ENCODE results near the gene UQCRC1.
"Not testable (repeated sequence)": the region's sequence is repeated elsewhere in the genome, so short reads cannot be mapped to it uniquely, and the experiment has no call there.

UQCRC1 gene

DNA sequence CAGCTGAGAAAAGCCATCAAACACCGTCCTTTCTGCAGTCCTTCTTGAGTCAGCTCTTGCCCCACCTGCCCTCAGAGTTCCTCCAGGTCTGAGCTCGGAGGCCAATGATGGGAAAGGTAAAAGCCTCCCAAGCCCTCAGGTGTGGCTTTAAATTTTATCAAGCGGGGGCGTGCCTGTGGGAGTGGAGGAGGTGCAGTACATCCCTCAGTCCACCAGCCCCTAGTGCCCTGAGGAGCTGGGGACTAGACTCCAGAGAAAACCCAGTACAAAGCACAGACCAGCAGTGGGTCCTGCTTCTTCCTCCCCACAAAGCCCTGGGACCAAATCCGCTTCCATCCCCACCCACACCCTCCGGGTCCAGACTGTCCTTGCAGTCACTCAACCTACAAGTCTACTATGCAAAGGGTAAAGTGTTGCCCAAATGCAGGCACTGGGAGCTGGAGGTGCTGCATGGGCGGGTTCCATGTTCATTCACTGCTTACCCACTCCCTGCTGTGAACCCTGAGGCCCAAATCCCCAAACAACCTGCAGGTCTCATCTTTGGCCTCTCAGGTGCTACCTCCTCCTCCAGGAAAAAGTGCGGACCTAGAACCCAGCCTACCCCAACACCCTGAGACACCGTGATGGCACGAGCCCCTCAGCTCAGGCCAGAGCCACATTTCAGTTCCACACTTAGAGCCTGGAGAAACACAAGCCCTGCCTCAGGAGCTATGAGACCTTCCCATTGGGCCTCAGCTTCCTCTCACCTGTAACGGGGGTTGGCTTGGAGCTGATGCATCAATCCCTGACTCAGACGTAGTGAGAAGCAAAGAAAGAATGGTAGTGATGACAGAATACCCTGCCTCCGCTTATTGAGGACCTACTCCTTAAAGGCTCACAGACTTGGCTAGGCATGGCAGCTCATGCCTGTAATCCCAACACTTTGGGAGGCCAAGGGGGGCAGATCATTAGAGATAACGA is 55.3 kb downstream of the UQCRC1 start:
- no peak for DNase-seq

DNA sequence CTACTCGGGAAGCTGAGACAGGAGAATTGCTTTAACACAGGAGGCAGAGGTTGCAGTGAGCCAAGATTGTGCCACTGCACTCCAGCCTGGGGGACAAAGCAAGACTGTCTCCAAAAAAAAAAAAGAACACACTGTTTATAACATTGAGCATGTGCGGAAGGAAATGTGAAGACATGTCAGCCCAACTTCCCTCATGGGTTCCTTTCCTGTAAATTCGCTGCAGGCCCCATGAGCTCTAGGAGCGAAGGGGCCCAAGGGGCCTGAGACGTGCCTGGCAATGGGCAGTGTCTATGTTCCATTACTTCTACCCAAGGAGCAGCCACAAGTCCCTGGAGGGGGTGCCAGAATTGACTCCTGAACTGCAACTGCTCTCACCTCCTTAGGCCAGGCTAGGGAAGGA is 56.1 kb downstream of the UQCRC1 start:
- DNase-seq, result no peak

DNA sequence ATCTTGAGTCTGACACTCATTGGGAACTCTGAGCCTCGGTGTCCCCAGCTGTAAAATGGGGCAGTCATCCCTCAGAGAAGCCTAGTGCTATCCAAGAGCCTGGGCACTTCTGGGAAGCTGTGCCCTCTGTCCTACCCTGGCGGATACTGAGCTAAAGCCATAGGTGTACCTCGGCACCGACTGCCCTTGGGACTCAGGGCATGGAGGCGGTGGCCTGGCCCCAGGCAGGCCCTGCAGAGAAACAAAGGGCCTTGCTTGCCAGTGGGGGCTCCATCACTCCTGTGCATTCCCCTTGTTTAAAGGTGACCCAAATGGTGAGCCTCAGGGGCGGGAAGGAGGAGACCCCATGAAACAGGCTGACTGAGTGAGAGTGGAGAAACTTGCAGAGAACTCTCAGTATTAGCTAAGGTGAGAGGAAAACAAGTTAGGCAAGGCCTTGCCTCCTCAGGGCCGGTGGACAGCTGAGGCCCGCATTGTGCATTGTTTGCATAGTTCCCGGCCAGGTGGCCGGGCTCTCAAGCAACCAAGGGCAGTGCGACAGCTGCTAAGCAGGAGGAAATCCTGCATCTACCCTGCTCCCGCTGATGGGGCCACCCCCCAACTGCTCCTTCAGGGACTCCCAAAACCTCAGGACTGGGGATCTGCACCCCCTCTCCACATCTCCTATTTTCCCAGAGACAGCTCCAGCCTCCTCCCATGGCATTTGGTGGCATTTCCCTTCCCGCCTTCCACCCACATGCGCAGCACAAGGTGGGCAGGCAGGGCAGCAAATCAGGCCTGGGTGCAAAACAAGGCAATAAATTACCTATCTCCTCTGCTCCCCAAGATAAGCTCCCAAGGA is 57.1 kb downstream of the UQCRC1 start:
- DNase-seq, result no peak

DNA sequence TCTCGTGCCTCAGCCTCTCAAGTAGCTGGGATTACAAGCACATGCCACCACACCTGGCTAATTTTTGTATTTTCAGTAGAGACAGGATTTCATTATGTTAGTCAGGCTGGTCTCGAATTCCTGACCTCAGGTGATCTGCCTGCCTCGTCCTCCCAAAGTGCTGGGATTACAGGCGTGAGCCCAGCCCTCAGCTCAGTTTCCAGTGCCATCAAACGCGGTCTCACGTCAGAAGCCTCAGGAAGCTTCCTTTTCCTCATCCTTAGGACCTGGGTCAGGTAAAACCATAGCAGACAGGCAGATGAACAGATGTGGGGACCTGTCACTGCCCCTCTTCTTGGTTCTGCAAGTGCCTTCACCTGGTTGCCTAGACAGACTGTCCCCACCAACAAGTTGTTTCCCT is 57.8 kb downstream of the UQCRC1 start:
- not testable (repeated sequence) for DNase-seq

All from hematopoietic multipotent progenitor cell treated with erythropoietin and hydrocortisone succinate and interleukin-3 and kit ligand, for 4 days (in vitro differentiated cells).